ENCODE data around the gene ERVFRD-1. TPM values are rescaled to one million over a fixed set of nuclear protein-coding genes. Genes with fewer than 3 reads are reported as not detected.

ERVFRD-1 gene
- total RNA-seq, 1 experiment from 2014 or later, result not detected

DNA sequence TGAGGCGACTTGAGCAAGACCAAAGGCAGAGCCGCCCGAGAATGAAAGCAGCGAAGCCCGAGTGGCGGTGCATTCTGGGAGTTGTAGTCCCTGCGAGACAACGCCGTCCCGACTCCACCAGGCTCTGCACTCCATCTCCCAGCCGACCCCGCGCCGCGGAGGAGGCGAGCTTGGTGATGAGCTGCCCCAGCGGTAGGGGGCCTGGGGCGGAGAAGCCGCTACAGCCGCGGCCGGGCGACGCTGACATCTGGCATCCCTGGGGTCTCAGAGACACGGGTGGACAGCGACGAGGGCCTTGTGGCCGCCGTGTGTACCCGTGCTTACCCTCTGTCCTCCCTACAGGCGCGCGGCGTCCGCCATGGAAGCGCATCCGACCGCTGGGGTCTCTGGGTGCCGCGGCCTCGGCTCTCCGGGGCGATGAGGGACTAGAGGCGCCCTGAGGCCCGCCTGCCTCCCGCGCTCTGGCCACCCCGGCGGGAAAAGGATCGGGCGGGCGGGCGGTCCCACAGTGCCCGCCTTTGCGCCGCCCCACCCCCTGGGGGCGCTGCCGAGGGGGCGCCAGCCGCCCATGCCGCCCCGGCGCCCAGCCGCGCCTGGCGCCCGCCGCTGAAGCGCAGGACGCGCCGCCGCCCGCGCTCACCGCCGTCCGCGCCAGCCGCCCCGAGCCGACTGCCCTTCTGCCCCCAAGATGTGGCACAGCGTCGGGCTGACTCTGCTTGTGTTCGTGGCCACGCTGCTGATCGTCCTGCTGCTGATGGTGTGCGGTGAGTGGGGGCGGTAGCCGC lies 17.7 kb downstream of the ERVFRD-1 start, which contains the start of gene SMIM13:
Gene SMIM13 (plus strand): TSS at position 209 of the 785 bp plus-strand sequence. CDS start 480 bp downstream, at position 689.
- intact Hi-C loops (cut with micrococcal nuclease), result loop anchor here (1.0 to 10.0 kb wide), 5 partner anchors 23 to 483 kb away; partner anchors contain the start of gene NEDD9
- Histone ChIP-seq H3K9me3 (ENCODE audit: low read length) (no peaks in the 10 kb centered on the region), H3K4me2 (ENCODE audit: low read length) (peak within 1 kb of the TSS; percentile 93), H3K36me3 (ENCODE audit: low read depth, low read length) (no peaks in the 10 kb centered on the region), H3K9ac (ENCODE audit: low read length) (peak within 1 kb of the TSS; percentile 94), H3K4me1 (ENCODE audit: insufficient read depth, low read length) (peaks cover 18% of the 10 kb centered on the region), H3K27me3 (ENCODE audit: low read length) (no peaks in the 10 kb centered on the region), H3K27ac (ENCODE audit: low read length) (peak within 1 kb of the TSS; percentile 69), H3K4me3 (ENCODE audit: low read length) (peak within 1 kb of the TSS; percentile 96), H3F3A (ENCODE audit: low read length, unreplicated experiment) (no peaks in the 10 kb centered on the region), H3K79me2 (ENCODE audit: low read length) (peaks cover 47% of the 10 kb centered on the region), H3K9me2 (replicated peaks; ENCODE audit: low read length) (no peaks in the 10 kb centered on the region), H4K20me1 (ENCODE audit: low read length) (no peaks in the 10 kb centered on the region), H2AFZ (ENCODE audit: low read length) (peak within 1 kb of the TSS; percentile 98)
- CTCF ChIA-PET, result no interaction called here
- peak; percentile 98 for DNase-seq
- TF ChIP-seq EZH2phosphoT487 (IDR thresholded peaks at IDR 0.05; ENCODE audit: borderline replicate concordance, low read length), result no peak
- TF ChIP-seq, protein P1, sequence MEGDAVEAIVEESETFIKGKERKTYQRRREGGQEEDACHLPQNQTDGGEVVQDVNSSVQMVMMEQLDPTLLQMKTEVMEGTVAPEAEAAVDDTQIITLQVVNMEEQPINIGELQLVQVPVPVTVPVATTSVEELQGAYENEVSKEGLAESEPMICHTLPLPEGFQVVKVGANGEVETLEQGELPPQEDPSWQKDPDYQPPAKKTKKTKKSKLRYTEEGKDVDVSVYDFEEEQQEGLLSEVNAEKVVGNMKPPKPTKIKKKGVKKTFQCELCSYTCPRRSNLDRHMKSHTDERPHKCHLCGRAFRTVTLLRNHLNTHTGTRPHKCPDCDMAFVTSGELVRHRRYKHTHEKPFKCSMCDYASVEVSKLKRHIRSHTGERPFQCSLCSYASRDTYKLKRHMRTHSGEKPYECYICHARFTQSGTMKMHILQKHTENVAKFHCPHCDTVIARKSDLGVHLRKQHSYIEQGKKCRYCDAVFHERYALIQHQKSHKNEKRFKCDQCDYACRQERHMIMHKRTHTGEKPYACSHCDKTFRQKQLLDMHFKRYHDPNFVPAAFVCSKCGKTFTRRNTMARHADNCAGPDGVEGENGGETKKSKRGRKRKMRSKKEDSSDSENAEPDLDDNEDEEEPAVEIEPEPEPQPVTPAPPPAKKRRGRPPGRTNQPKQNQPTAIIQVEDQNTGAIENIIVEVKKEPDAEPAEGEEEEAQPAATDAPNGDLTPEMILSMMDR (conservative IDR thresholded peaks at IDR 0.05; ENCODE audit: low read depth, low read length), result peak; percentile 45
- POLR2A ChIA-PET (ENCODE audit: unreplicated experiment), result interaction anchor here (0.6 to 1.0 kb wide), 2 partner anchors 82 to 113 kb away, joined by 3 to 4 read pairs; no protein-coding TSS in a partner anchor
- peak; percentile 95 for ATAC-seq
- BruUV-seq (replicated peaks), result no TSS peak

DNA sequence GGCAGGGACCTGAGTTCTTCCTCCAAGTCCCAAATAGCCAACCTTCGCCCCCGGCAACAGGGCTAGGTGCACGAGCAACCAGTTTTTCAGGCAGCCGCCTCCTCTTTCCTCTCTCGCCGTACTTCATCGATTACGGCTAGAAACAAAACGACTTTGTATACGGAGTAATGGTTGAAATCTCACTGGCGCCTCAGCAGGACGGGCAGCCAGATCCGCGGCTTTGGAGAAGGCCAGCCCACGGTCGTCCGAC lies 18.2 kb downstream of the ERVFRD-1 start:
- Histone ChIP-seq H4K20me1 (ENCODE audit: low read length) (no peaks in the 10 kb centered on the region), H3K4me2 (ENCODE audit: low read length) (peak overlapping the region; percentile 93), H3K9ac (ENCODE audit: low read length) (peak overlapping the region; percentile 94), H3K27ac (ENCODE audit: low read length) (peak overlapping the region; percentile 69), H3K9me2 (replicated peaks; ENCODE audit: low read length) (no peaks in the 10 kb centered on the region), H2AFZ (ENCODE audit: low read length) (peak overlapping the region; percentile 98), H3K4me3 (ENCODE audit: low read length) (peak overlapping the region; percentile 96), H3K79me2 (ENCODE audit: low read length) (peaks cover 42% of the 10 kb centered on the region), H3K9me3 (ENCODE audit: low read length) (no peaks in the 10 kb centered on the region), H3K27me3 (ENCODE audit: low read length) (no peaks in the 10 kb centered on the region), H3K4me1 (ENCODE audit: insufficient read depth, low read length) (peaks cover 18% of the 10 kb centered on the region), H3F3A (ENCODE audit: low read length, unreplicated experiment) (no peaks in the 10 kb centered on the region), H3K36me3 (ENCODE audit: low read depth, low read length) (no peaks in the 10 kb centered on the region)
- DNase-seq (no peak), ATAC-seq (peak; percentile 4)
- ChIA-PET CTCF (no interaction called here), POLR2A (ENCODE audit: unreplicated experiment) (interaction anchor here (0.6 to 1.0 kb wide), 3 partner anchors 114 to 403 kb away, joined by 3 read pairs; partner anchors contain the start of gene NEDD9)
- BruUV-seq (replicated peaks), result no TSS peak
- intact Hi-C loops (cut with micrococcal nuclease), result loop anchor here (5.0 to 10.0 kb wide), 2 partner anchors 142 to 484 kb away; partner anchors contain the start of gene NEDD9
- TF ChIP-seq, protein P1 (conservative IDR thresholded peaks at IDR 0.05; ENCODE audit: low read depth, low read length), result no peak
- TF ChIP-seq EZH2 (IDR thresholded peaks at IDR 0.05; ENCODE audit: low read length, unreplicated experiment) (no peak), EZH2phosphoT487 (IDR thresholded peaks at IDR 0.05; ENCODE audit: borderline replicate concordance, low read length) (no peak)
